Keratinocyte (primary cell): Measurements from ENCODE around the gene VWA5A. TPM values are rescaled to one million over a fixed set of nuclear protein-coding genes. Genes with fewer than 3 reads are reported as not detected.

Source experiments
- DNase-seq: peaks from one replicate; pipeline ENCODE4 v3.0.0-alpha.2; 2011; ENCODE audit warnings: low read depth, missing footprints, low spot score
- FAIRE-seq: peaks from 2 replicates; lab custom pipeline; 2011; peaks lifted over from hg19 to GRCh38; lab: Jason Lieb, UNC
- H2AFZ ChIP-seq: 2 replicates; pipeline ENCODE4 v1.6.0; 2012; ENCODE audit warnings: low read length, control low read depth, inconsistent platforms; ENCODE audit not compliant: control insufficient read depth
- H3K27ac ChIP-seq: 2 replicates; pipeline ENCODE4 v1.5.1; 2011; ENCODE audit warnings: low read length; ENCODE audit not compliant: control insufficient read depth, insufficient read depth
- H3K27me3 ChIP-seq: 3 replicates; pipeline ENCODE4 v1.6.0; 2011; ENCODE audit warnings: low read length; ENCODE audit not compliant: control insufficient read depth, insufficient read depth; ENCODE audit errors: extremely low read depth
- H3K36me3 ChIP-seq, 2 experiments: 2 replicates in 1 of 2; 3 replicates in 1 of 2; pipeline ENCODE4 v1.5.1; 2011; ENCODE audit warnings: low read length in 2 of 2, mild to moderate bottlenecking in 1 of 2; ENCODE audit not compliant: control insufficient read depth in 2 of 2, insufficient read depth in 2 of 2; ENCODE audit errors: extremely low read depth in 1 of 2
- H3K4me1 ChIP-seq: 3 replicates; pipeline ENCODE4 v1.5.1; 2011; ENCODE audit warnings: low read length; ENCODE audit not compliant: control insufficient read depth, insufficient read depth; ENCODE audit errors: extremely low read depth
- H3K4me2 ChIP-seq: 3 replicates; pipeline ENCODE4 v1.6.0; 2011; ENCODE audit warnings: low read depth, low read length; ENCODE audit not compliant: control insufficient read depth, insufficient read depth; ENCODE audit errors: extremely low read depth
- H3K4me3 ChIP-seq, 3 experiments: fragments of 200-600 bp in 1 of 3; sonication (generic) in 1 of 3; 2 replicates in 2 of 3; 3 replicates in 1 of 3; pipeline ENCODE4 v1.5.1; 2011 to 2016; ENCODE audit warnings: low read length in 3 of 3, mild to moderate bottlenecking in 3 of 3, control low read depth in 2 of 3, inconsistent platforms in 1 of 3, low read depth in 1 of 3, mixed read lengths in 1 of 3, mixed run types in 1 of 3, moderate library complexity in 1 of 3; ENCODE audit not compliant: control insufficient read depth in 2 of 3, insufficient read depth in 2 of 3; ENCODE audit errors: extremely low read depth in 1 of 3
- H3K79me2 ChIP-seq: 2 replicates; pipeline ENCODE4 v1.6.0; 2012; ENCODE audit warnings: low read length; ENCODE audit not compliant: control insufficient read depth, insufficient read depth
- H3K9ac ChIP-seq: 3 replicates; pipeline ENCODE4 v1.6.0; 2011; ENCODE audit warnings: low read length; ENCODE audit not compliant: control insufficient read depth, insufficient read depth; ENCODE audit errors: extremely low read depth
- H3K9me1 ChIP-seq: 3 replicates; pipeline ENCODE4 v1.6.0; 2011; ENCODE audit warnings: low read length; ENCODE audit not compliant: control insufficient read depth, insufficient read depth; ENCODE audit errors: extremely low read depth
- H3K9me3 ChIP-seq: 2 replicates; pipeline ENCODE4 v1.5.1; 2012; ENCODE audit warnings: low read depth, low read length; ENCODE audit not compliant: control insufficient read depth
- H4K20me1 ChIP-seq: 3 replicates; pipeline ENCODE4 v1.6.0; 2011; ENCODE audit warnings: low read length; ENCODE audit not compliant: control insufficient read depth, insufficient read depth; ENCODE audit errors: extremely low read depth
- EZH2 ChIP-seq: IDR thresholded peaks from one replicate; pipeline ENCODE4 v1.6.1; 2012; ENCODE audit warnings: inconsistent platforms, mild to moderate bottlenecking, low read length, moderate library complexity
- dilution Hi-C: fragments of 300-500 bp; cut with MboI; formaldehyde crosslinking; loops from one replicate; pipeline ENCODE4 v1.7.0; 2020; ENCODE audit warnings: low sequenced_read_pairs; ENCODE audit not compliant: extremely low pct_ligation_motif_present
- polyA plus RNA-seq, 5 experiments: library from polyadenylated mRNA; depleted of rRNA in 3 of 5; stranded (reverse) in 3 of 5; stranded (forward) in 1 of 5; unstranded in 1 of 5; fragments of >200 nt; gene quantifications; 1 replicate in 1 of 5; 2 replicates in 3 of 5; 3 replicates in 1 of 5; pipeline versions ENCODE4 v1.2.1 to v1.2.3, GENCODE V29; 2011 to 2012; ENCODE audit warnings: missing spikeins in 2 of 5, low read depth in 1 of 5, low replicate concordance in 1 of 5
- TF ChIP-seq, protein P1 (sequence below), 3 experiments: IDR thresholded peaks in 1 of 3; conservative IDR thresholded peaks in 1 of 3; optimal IDR thresholded peaks in 1 of 3; 2 replicates in 2 of 3; 3 replicates in 1 of 3; pipeline versions ENCODE3 to v1.5.1; 2011; ENCODE audit warnings: low read length in 3 of 3, mild to moderate bottlenecking in 3 of 3, moderate library complexity in 2 of 3, control low read depth in 1 of 3, inconsistent platforms in 1 of 3; ENCODE audit not compliant: insufficient read depth in 2 of 3; ENCODE audit errors: extremely low read depth in 1 of 3

The VWA5A gene
- polyA plus RNA-seq, 1 donor (not counting 4 experiments of a cell fraction or from before 2014, with no cell fraction given), result 36.4 TPM

- no peak for DNase-seq
- no peak for FAIRE-seq
- no peak for TF ChIP-seq EZH2
- TF ChIP-seq, protein P1, sequence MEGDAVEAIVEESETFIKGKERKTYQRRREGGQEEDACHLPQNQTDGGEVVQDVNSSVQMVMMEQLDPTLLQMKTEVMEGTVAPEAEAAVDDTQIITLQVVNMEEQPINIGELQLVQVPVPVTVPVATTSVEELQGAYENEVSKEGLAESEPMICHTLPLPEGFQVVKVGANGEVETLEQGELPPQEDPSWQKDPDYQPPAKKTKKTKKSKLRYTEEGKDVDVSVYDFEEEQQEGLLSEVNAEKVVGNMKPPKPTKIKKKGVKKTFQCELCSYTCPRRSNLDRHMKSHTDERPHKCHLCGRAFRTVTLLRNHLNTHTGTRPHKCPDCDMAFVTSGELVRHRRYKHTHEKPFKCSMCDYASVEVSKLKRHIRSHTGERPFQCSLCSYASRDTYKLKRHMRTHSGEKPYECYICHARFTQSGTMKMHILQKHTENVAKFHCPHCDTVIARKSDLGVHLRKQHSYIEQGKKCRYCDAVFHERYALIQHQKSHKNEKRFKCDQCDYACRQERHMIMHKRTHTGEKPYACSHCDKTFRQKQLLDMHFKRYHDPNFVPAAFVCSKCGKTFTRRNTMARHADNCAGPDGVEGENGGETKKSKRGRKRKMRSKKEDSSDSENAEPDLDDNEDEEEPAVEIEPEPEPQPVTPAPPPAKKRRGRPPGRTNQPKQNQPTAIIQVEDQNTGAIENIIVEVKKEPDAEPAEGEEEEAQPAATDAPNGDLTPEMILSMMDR (optimal IDR thresholded peaks at IDR 0.05 in 1 of 3, IDR thresholded peaks at IDR 0.05 in 1 of 3, conservative IDR thresholded peaks at IDR 0.05 in 1 of 3; ENCODE audit: extremely low read depth in 1 of 3, insufficient read depth in 2 of 3, low read length in 3 of 3), result no peak
- no peak overlapping the region for H3K4me3 ChIP-seq
- H3K9ac ChIP-seq, result no peak overlapping the region
- no peak overlapping the region for H3K27ac ChIP-seq
- H3K4me2 ChIP-seq, result no peak overlapping the region
- H3K27me3 ChIP-seq, result no peaks in the 10 kb centered on the region
- no peaks in the 10 kb centered on the region for H3K4me1 ChIP-seq
- dilution Hi-C loops, result no loop called here
- no peaks in the 10 kb centered on the region for H3K9me3 ChIP-seq
- no peaks in the 10 kb centered on the region for H3K9me1 ChIP-seq
- no peaks in the 10 kb centered on the region for H3K79me2 ChIP-seq
- H4K20me1 ChIP-seq, result no peaks in the 10 kb centered on the region
- no peak overlapping the region for H2AFZ ChIP-seq
- no peaks in the 10 kb centered on the region for H3K36me3 ChIP-seq
These were observed 5.9 kb upstream of the VWA5A start for GRCh38 chr11:124109377-124109776.

DNA sequence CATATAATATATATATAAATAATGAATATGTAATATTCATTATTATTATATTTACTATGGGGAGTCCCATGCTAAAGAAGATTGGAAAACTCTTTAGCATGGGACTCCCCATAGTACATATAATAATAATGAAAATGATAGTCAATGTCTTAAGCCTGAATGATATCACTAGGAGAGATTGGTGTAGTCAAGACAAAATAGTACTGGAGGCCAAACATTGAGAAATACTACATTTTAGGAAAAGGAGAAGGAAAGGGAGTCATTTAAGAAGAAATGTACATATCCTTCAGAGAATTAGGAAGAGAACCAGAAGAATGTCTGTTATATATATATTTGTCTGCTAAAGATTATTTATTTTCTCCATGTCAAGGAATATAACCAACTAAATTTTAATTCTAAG lies 5.0 kb upstream of the VWA5A start:
- Histone ChIP-seq H3K4me1 (peaks cover 5% of the 10 kb centered on the region), H3K79me2 (no peaks in the 10 kb centered on the region), H3K36me3 (no peaks in the 10 kb centered on the region), H3K9me3 (no peaks in the 10 kb centered on the region), H3K4me3 (no peak overlapping the region), H3K9ac (no peak overlapping the region), H4K20me1 (no peaks in the 10 kb centered on the region), H3K9me1 (no peaks in the 10 kb centered on the region), H3K27ac (no peak overlapping the region), H3K4me2 (no peak overlapping the region), H3K27me3 (no peaks in the 10 kb centered on the region), H2AFZ (no peak overlapping the region)
- no peak for TF ChIP-seq EZH2
- TF ChIP-seq, protein P1 (optimal IDR thresholded peaks at IDR 0.05 in 1 of 3, IDR thresholded peaks at IDR 0.05 in 1 of 3, conservative IDR thresholded peaks at IDR 0.05 in 1 of 3; ENCODE audit: extremely low read depth in 1 of 3, insufficient read depth in 2 of 3, low read length in 3 of 3), result no peak
- dilution Hi-C loops, result no loop called here
- FAIRE-seq, result no peak
- no peak for DNase-seq
